GM18873 (cell line): ENCODE measurements around the gene ESPN.

Experiments
- ATAC-seq: cut with Tn5 transposase; IDR thresholded peaks from one replicate; pipeline ENCODE4 v1.9.1; 2021; ENCODE audit warnings: mild to moderate bottlenecking, moderate library complexity, moderate number of reproducible peaks; ENCODE audit not compliant: unreplicated experiment, low FRiP score

Gene ESPN

DNA sequence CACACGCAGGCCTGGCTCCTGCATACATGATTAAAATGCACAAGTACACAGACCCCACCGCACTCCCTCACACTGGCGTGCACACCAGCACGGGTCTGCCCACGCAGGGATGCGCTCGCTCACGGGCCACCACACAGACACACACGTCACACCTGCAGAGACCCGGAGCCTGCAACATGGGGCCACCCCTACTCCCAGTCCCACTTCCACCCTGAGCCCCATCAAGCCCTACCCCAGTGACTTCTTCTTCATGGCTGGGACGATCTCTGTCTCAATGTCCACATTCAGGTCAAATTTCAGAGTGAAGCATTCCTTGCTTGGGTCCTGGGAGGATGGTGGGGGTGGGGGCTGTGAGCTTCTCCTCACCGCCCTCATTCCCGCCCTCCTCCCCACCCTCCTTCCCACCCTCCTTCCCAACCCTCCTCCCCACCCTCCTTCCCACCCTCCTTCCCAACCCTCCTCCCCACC lies 50.3 kb downstream of the ESPN start:
- ATAC-seq = no peak

DNA sequence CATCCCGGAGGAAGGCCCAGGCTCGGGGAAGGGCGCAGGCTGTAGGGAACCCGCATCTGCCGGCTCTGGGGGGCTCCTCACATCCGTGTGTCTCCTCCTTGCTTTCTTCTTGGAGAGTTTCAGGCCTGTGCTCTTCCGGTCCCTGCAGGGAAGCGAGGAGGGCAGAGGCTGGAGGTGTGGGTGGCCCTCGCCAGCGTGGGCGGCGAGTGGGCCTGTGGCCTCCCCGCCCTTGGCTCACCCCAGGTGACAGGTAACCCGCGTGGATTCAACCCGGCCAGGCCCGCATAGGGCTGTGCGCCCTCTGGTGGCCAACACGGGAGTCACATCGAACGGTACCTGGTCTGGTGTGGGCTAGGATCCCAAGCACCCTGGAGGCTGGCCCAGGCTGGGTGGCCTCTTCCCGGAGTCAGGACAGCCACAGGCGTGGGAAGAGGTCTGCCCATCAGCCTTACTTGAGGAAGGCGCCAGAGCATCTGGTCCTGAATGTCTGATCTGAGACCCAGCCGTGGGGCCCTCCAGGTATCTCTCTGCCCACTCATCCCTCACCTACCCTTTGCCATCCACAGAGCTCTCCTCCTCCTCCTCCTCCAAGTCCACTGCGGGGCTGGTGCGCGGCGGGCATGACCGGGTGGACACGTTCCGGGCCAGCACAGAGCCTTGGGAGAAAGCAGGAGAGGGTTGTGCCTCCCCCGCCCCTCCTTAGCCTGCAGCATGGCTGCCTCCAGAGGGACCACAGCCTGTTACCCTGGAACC lies 51.0 kb downstream of the ESPN start:
- ATAC-seq = no peak

DNA sequence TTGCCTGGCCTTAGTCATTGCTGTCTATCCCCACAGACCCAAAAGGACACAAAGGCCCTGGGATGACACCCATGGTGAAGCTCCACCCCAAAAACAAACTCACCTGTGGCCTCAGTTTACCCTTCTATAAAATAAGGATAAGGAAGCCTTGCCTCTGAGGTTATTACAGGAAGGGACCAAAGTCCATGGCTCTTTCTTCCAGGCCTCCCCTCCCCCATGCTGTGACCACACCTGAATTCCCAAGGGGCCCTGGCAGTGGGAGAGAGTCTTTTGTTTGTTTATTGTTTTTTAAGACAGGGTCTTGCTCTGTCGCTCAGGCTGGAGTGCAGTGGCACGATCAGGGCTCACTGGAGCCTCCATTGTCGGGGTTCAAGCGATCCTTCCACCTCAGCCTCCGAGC lies 51.9 kb downstream of the ESPN start:
- no peak for ATAC-seq

DNA sequence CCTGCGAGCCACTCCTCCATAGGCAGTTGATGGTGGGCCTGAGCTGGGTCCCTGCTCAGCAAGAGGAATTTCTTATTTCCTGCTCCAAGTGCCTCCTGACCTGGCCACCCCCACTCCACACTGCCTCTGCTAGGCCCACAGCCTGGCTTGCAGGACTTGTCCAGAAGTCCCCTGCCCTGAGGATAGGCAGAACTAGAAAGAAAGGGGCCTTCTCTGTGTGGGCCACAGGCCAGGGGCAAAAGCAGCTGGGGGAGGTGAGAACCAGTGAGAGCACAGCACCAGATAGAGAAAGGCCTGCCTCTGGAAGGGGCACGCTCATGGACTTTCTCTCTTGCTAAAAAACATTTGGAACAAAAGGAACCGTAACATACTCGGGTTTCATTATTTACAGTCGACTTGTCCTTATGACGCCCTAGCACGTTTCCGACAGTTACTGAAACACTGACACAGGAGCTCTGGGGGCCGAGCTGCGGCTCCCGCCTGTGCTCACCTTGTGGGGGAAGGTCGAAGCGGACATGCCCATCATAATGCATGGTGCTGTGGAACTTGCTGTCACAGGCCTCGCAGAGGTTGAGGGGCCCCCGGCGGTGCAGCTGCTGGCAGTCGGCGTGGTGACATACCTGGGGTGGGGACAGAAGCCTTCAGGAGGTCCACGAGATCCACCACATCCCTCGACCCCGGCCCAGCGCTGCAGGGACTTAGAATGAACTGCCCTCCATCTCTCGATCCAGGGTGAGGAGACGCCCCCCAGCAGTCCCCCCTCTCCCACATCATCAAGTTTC lies 52.7 kb downstream of the ESPN start:
- no peak for ATAC-seq

DNA sequence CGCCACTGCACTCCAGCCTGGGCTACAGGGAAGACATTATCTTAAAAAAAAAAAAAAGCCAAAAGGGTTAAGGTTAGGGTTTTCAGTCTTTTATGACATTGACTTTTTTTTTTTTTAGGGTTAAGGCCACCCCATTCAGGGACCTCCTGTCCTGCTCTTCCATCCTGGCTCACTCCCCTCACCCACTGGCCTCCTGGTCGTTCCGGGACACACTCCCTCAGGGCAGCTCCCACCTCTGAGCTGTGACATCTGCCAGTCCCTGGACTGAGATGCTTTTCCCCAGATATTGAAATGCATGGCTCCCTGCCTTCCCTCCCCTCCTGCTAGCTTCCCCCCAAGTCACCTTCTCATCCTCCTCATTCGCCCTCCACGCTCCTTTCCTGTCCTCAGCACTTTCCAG lies 57.2 kb downstream of the ESPN start:
- no peak for ATAC-seq

DNA sequence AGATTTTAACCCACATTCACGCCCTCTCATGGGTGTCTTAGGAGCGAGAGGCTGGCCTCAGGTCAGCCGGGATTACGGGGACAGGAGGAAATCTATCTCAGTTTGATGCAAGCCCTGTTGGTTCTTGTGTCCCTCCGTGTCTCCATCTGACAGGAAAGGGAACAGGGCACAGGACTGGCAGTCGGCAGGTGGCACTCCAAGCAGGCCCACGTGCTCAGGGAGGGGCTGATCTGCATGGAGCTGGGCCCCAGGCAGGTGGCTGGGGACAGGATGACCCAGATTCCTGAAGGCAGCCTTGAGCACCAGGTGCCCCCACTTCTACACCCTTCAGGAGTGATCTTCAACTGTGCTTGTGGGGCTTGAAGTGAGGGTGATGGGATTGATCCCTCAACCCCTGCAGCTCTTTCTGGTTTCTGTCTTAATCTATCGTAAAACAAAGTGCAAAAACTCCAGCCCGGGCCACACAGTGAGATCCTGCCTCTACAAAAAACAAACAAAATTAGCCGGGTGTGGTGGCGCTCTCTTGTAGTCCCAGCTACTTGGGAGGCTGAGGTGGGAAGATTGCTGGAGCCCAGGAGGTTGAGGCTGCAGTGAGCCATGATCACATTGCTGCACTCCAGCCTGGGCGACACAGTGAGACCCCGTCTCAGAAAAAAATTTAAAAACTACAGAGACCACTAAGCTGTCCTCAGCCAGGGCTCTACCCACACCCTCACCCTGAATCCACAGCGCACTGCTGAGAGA lies 58.6 kb downstream of the ESPN start:
- no peak for ATAC-seq

DNA sequence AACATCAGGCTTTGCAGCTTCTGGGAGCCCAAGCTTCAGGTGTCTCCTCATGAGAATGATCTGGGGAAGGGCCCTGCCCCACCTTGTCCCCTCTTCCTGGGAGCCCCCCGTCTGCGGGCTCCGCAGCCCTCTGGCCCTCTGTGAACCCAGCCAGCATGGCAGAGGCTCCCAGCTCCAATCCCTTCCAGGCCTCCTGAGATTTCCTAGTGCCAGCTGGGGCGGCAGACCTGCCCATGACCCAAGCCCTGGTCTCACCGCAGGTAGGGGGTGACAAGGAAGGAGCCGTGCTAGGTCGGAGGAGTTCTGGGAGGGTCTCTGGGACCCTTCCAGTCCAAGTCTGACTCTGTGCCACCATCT lies 59.2 kb downstream of the ESPN start:
- ATAC-seq = no peak

DNA sequence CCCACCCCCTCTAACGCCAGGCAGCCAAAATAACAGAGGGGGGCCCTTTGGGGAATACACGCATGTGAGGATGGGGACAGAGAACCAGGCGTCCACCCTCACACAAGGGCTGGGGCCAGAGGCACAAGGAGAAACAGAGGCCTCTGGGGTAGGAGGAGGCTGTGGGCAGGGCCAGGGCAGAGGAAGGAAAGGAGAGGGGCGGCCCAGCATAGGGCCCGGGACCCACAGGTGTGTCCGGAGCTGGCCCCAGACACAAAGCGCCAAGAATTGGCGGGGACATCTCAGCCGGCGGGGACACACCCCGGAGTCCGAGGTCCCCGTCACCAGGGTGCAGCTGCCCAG lies 60.2 kb downstream of the ESPN start:
- ATAC-seq = no peak

DNA sequence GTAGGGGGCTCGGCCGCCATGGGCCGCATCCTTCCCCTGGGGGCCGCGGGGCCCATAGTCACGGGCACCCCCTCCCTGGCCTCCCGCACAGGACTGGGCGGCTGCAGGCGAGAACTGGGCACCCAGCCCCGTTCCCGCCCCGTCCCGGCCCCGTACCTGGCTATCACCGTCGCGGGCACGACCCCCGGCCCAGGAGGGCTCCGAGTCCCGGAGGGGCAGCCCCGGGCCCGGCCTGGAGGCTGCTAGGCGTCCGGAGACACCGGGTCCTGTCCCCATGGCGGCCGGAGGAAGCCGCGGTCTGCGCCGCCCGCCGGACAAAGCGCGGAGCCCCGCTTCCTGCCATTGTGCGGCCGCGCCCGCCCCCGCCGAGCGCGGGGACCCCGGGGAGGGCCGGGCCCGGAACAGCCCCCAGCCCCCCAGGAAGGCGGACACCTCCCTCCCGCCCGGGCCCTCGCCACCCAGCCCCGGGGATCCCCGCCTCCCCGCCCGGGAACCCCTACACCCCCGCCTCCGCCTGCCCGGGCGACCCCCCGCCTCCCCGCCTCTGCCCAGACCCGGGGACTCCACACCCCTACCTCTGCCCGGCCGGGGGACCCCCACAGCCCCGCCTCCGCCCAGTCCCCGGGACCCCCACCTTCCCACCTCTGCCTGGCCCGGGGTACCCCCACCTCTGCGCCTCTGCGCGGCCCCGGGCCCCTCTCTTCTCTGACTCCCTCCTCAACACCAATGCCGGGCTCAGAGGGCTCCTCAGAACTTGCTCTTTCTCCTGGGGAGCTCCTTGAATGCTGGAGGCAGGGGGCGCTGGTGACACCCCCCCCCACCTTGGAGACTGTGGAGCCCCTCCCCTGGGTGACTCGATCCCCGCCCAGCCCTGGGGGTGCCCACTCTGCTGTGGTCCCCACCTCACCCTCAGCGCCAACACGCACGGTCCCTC lies 60.9 kb downstream of the ESPN start:
- no peak for ATAC-seq

DNA sequence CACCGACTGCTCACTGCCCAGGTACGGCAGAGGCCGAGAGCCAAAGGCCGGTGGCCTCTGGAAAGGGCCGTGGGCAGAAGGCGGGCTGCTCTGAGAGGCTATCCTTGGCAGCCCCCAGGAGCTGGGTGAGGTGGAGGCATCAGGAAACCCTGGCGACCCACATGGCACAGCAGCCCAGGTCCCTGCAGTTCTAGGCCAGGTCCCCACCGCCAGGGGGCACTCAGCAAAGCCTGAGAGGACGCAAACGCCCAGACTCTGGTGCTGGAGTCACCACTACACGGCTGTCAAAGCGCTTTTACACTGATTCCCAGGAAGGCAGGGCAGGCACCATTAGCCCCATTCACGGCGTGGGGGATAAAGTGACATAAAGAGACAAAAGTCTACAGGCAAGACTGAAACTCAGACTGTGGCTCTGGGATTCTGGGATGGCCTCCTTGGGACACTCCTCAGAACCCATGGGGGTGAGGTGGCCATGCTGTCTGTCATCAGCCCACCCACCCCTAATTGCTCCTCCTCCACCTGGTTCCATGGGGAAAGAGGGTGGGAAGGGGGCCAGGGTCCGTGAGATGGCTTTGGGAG lies 61.9 kb downstream of the ESPN start:
- no peak for ATAC-seq

DNA sequence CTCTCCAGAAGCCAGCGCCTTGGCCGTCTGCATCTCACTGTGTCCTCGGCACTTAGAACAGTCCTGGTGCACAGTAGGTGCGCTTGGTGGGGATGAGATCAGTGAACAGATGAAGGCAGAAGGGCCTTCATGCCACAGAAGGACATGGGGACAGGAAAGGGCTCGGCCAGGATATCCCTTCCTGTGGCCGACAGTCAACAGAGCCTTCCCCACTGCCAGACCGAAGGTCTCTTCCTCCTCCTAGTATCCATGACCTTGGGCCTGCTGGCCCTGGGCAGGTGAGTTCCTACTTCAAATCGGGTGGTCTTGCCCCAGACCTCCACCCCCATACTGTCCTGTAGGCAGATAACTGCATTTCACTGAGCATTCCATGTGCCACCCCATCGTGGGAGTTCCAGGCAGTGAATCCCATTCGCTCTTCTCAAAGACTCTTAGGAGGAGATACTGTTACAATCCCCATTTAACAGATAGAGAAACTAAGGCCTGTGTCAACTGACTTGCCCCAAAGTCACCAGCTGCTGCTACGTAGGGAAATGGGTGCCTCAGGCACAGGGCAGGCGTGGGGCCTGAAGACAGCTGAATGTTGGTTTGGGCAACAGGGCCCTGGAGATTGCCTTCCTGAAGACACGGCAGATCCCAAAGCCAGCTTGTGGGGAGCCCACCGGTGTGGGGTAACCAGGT lies 63.4 kb downstream of the ESPN start:
- no peak for ATAC-seq

DNA sequence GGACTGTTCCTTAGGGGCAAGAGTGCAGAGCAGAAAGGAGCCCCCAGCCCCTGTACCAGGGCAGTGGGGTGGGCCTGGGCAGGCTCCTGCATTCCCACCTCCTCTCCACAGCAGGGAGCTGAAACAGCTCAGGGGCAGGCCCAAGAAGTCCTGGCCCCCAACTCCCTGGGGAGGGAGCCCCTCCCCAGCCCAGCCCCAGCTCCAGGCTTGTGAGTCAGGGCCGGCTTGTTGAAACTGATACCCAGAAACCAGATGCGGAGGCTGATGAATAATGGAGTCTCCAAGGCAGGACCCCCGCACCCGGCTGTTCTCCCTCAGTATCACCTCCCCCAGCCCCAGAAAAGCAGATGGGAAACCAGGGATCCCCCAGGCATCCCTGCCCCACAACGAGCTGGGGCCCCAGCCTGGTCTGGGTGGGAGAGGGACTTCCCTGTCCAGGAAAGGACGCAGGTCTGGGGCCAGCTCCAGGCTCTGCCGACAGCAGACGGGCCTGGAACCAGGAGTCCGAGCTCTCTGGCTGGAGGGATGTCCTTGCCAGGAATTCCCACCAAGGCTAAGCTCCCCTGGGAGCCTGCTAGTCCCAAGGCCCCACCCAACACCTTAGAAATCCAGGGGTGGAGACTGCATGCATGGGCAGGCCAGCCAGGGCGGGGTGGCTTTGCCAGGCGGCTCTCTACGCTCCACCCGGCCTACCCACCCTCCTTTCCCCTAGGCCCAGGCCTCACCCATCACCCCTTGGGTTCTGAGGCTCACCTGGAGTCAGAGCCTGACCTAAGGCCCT lies 64.2 kb downstream of the ESPN start:
- no peak for ATAC-seq

DNA sequence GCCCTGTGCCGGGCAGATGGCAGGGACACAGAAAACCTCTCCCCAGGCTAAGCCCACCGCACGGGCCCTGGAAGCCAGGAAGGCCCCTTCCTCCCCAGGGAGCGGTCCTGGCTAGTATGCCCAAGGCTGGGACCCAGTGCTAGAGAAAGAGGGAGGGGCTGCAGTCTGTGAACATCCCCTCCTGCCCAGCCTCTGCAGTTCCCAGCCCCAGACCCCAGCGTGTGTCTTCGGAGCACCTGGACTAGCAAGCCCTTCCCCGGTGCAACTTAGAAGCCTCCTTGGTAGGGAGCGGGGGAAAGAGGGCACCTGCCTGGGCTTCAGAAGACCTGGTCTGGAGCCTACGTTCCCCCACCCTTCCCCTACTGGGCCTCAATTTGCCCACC lies 64.8 kb downstream of the ESPN start:
- ATAC-seq = no peak

DNA sequence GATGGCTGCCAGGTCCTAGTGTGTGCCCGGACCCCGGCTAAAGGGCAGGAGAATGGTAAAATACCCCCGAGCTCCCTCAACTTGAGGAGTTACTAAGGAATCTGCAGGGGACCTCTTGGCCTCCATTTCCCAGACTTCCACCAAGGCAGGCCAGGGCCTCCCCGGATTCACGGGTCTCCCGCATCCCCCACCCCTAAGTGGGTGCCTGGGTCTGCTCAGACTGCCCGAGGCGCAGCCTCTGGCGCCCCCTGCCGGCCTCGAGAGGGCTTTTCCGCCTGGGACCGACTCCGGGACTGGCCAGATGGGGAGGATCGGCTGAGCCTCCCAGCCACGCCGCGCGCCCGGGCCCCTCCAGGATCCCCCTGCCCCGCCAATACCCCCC lies 65.2 kb downstream of the ESPN start:
- ATAC-seq = no peak

DNA sequence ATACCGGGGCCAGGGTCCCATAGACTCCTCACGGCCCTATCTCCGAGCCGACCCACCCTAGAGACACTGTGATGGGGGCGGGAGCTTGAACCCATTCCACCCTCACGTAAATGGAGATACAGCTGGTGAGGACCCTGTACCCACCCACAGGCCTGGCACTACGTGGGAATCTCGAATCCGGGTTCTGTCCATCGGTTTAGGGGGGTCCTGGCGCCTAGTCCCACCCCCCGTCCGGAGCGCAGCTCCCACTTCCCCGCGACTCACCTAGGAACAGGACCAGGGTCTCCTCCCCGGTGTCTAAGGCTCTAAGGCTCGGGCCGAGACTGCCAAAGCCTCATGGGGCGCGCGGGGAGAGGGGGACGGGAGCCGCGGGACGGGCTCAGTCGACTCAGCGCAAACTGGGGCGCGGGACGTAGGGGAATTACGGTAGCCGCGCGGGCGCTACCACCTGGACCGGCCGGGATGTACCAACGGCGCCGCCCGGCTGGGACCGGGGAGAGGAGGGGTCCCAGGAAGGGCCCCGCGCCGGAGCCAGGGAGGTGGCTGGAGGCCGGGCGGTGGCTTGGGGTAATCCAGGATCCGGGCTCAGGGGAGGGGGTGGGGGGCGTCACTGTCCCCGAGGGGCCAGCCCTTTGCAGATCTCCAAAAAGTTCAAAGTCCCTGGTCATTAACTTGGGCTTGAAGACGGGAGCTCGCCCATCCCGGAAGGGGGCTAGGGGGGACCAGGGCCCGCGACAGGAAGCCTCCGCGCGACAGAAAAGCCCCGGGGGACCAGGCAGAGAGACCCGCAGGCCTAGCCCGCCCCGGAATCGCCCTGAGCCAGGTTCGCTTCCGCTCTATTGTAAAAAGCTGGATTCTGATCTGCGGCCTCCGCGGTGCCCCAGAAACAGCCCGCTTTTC lies 65.9 kb downstream of the ESPN start:
- no peak for ATAC-seq

DNA sequence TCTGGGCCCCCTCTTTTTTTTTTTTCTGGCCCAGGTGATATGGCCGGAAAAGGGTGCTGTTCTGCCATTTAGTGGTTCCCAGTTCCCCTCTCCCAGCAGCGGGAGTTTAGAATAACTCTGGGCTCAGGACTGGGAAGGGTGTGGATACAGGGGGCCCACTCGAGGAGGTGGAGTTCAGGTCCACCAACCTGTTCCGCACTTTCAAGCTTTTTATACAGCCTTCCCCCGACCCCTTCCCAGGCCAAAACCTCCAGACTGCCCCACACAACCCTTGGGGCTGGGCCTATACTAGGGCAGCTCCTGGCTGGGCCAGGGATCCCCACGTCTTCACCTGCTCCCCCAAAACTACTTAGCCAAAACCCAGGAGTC lies 66.5 kb downstream of the ESPN start:
- no peak for ATAC-seq

DNA sequence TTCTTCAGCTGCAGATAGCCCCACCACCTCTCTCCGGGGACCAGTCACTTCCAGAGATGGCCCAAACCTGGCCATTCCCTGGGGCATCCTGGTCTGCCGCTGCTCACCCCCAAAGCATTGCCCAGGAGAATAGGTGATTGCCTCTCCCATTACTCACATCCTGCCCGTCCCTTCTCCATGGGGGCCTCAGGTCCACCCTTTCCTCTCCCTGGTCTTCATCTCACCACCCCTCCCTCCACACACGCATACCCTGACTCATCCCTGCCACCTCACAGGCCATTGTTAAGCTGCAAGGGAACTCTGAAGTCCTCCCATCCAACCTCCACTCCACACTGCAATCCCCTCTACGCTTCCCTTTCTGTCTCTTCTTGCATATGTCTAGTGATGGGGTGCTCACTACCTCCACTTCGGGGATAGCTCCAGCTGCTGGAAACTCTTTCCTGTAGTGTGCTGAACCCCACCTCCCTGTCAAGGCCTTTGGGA lies 66.9 kb downstream of the ESPN start, which contains the start of gene PLEKHG5:
TSS of gene PLEKHG5 (minus strand) at position 188 of the 483 bp plus-strand sequence. CDS start 14,096 bp downstream, outside the sequence.
- no peak for ATAC-seq

DNA sequence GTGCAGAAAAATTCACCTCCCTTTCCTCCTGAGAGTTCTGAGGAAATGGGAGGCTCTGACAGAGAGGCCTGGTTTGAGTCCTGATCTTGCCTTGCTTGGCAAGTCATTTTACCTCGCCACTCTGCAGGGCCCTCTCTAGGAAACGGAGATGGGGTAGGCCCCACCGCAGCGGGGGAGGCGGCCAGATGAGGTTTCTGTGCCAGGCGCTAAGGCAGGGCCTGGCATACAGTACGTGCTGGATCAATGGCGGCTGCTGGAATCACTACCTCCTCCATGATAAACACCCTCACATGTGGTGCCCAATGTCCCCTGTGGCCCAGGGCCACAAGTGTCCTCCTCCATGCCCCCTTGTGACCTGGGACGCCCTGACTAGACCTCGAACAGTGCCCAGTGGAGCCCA lies 67.4 kb downstream of the ESPN start:
- ATAC-seq = no peak
